Heart left ventricle (tissue), 16 donors: Measurements from ENCODE around the gene MTMR2. TPM values are rescaled to one million over a fixed set of nuclear protein-coding genes. Genes with fewer than 3 reads are reported as not detected.

Source experiments
- ATAC-seq, 4 donors: fragments of 200-7000 bp; cut with Tn5 transposase; one replicate each; pipeline ENCODE4 v1.9.1; 2020 to 2022; ENCODE audit warnings: moderate library complexity in 4 of 4, mild to moderate bottlenecking in 3 of 4, moderate number of reproducible peaks in 1 of 4
- DNase-seq, 5 donors: peaks; one replicate each; pipeline ENCODE4 v3.0.0-alpha.2; 2020
- H3K27ac ChIP-seq, 12 donors: fragments of 200-600 bp; sonication (generic) in 4 of 12; one replicate each; pipeline versions ENCODE4 v1.5.0 to v1.8.0; 2016 to 2022; ENCODE audit warnings: mild to moderate bottlenecking in 2 of 12
- H3K27me3 ChIP-seq, 9 donors: fragments of 200-600 bp; sonication (generic) in 2 of 9; one replicate each; pipeline versions ENCODE4 v1.5.1 to v1.8.0; 2016 to 2022; ENCODE audit warnings: mild to moderate bottlenecking in 3 of 9
- H3K36me3 ChIP-seq, 9 donors: fragments of 200-600 bp; sonication (generic) in 2 of 9; one replicate each; pipeline versions ENCODE4 v1.5.0 to v1.8.0; 2018 to 2022; ENCODE audit warnings: mild to moderate bottlenecking in 2 of 9
- H3K4me1 ChIP-seq, 12 donors: fragments of 200-600 bp; sonication (generic) in 4 of 12; one replicate each; pipeline versions ENCODE4 v1.5.0 to v1.8.0; 2016 to 2022; ENCODE audit warnings: mild to moderate bottlenecking in 3 of 12
- H3K4me3 ChIP-seq, 12 donors: fragments of 200-600 bp; sonication (generic) in 4 of 12; one replicate each; pipeline versions ENCODE4 v1.5.0 to v1.8.0; 2017 to 2022; ENCODE audit warnings: mild to moderate bottlenecking in 9 of 12, moderate library complexity in 4 of 12
- H3K9me3 ChIP-seq, 12 donors: fragments of 200-600 bp; sonication (generic) in 4 of 12; one replicate each; pipeline versions ENCODE4 v1.5.0 to v1.8.0; 2016 to 2022; ENCODE audit warnings: mild to moderate bottlenecking in 1 of 12
- POLR2A ChIP-seq, 2 donors: fragments of 450-650 bp; IDR thresholded peaks; one replicate each; pipeline ENCODE4 v1.6.1; 2017; ENCODE audit warnings: antibody characterized with exemption in 2 of 2, mild to moderate bottlenecking in 2 of 2, moderate library complexity in 2 of 2
- WGBS, 4 donors: extraction: QIAGEN DNeasy Blood & Tissue Kit in 2 of 4; methylation state at CpG; one replicate each; pipeline versions ENCODE4 v1.1.5 to v1.1.7; 2013 to 2018; 5-methylcytosine and 5-hydroxymethylcytosine counted together
- intact Hi-C, 10 donors: fragments of 100-400 bp; cut with DNase I; formaldehyde crosslinking; loops; one replicate each; pipeline versions ENCODE4 v1.11.1 to v1.14.2; 2022
- polyA plus RNA-seq, 2 donors: library from polyadenylated mRNA; stranded (reverse); fragments of 200-250 nt; gene quantifications; one replicate each; pipeline ENCODE4 v1.2.3, GENCODE V29; 2013
- total RNA-seq, 9 donors: library from RNA; depleted of rRNA in 2 of 9; stranded (reverse); fragments of >200 nt in 2 of 9; fragmentation: NEBNext Ultra II Directional in 3 of 9; extraction: Animal tissue kit (Norgen Biotek cat#: 25700) in 3 of 9; gene quantifications; one replicate each; pipeline versions ENCODE4 v1.1.0 to v1.2.4, GENCODE V29; 2016 to 2023
- TF ChIP-seq, protein P1 (sequence below), 12 donors: fragments of 200-600 bp; sonication (generic) in 4 of 12; IDR thresholded peaks; one replicate each; pipeline versions ENCODE4 v1.5.0 to v1.8.0; 2018 to 2022; ENCODE audit warnings: antibody characterized with exemption in 12 of 12, mild to moderate bottlenecking in 5 of 12
- donor health status: ischemic (EF 13 %, LVEDD 7.1; RV severe dilation, severe dysfunction).
- donor health status: healthy with polysubstance abuse.
- donor health status: DM: no; HTN: yes; CAD: no.
- donor health status: DM: no; HTN: no; CAD: no.
- donor health status: ischemic (EF 25% LVEDD 6.9; RV normal size, moderate dysfunction).
- donor health status: ischemic (EF 25% LVEDD 5.7; RV mildly dilated, moderate dysfunction).
- donor health status: healthy.
- donor health status: DM: yes; HTN: yes; CAD: no.
- donor health status: ischemic (EF 35%, LVEDD 5.7; RV mildly dilated, moderate dysfunction).
- donor health status: nonischemic (EF 11% LVEDD 7.7; RV severe dilation, severe dysfunction).
- donor health status: DM: yes; HTN: yes; CAD: no.
- donor health status: PGD.
- donor health status: ischemic (EF 29% LVEDD 5.4; RV normal size, mild dysfunction).
- donor health status: nonischemic (EF 23%, LVEDD 6.1; RV moderate dilation, normal function).

The MTMR2 gene
- total and polyA plus RNA-seq, 11 donors, result 7.1 to 23.9 (median 18.6) TPM

DNA sequence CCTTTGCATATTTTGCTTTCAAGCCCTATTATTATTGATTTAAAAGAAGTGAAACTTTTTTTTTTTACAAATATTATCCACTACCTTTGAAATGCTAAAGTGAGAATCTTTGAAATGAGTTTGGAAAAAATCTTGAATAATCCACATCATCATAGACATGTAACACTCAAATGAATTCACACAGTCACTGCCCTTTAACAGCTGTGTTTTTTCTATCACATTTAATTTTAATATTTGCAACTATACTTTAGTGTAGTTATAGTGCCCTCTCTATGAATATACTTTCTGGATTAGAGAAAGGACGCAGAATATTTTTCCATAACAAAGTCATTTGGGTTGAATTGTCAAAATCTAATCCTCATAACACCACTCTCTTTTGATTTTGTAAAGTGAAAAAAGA lies 37.9 kb upstream of the MTMR2 start:
- DNase-seq (no peak), ATAC-seq (no peak)
- Histone ChIP-seq H3K27ac (no peak overlapping the region), H3K4me1 (no peaks in the 10 kb centered on the region), H3K36me3 (no peaks in the 10 kb centered on the region), H3K4me3 (no peak overlapping the region), H3K27me3 (no peaks in the 10 kb centered on the region), H3K9me3 (no peaks in the 10 kb centered on the region)
- WGBS, 4 donors, result 94 to 100% (median 97%) methylated on average over 1 of the region's 1 CpG
- TF ChIP-seq, protein P1, sequence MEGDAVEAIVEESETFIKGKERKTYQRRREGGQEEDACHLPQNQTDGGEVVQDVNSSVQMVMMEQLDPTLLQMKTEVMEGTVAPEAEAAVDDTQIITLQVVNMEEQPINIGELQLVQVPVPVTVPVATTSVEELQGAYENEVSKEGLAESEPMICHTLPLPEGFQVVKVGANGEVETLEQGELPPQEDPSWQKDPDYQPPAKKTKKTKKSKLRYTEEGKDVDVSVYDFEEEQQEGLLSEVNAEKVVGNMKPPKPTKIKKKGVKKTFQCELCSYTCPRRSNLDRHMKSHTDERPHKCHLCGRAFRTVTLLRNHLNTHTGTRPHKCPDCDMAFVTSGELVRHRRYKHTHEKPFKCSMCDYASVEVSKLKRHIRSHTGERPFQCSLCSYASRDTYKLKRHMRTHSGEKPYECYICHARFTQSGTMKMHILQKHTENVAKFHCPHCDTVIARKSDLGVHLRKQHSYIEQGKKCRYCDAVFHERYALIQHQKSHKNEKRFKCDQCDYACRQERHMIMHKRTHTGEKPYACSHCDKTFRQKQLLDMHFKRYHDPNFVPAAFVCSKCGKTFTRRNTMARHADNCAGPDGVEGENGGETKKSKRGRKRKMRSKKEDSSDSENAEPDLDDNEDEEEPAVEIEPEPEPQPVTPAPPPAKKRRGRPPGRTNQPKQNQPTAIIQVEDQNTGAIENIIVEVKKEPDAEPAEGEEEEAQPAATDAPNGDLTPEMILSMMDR (IDR thresholded peaks at IDR 0.05), result no peak
- TF ChIP-seq POLR2A (IDR thresholded peaks at IDR 0.05), result no peak
- intact Hi-C loops, result loop anchor here in 2 of 10 donors (10.0 kb wide), 2 partner anchors 107 to 127 kb away; no protein-coding TSS in a partner anchor

DNA sequence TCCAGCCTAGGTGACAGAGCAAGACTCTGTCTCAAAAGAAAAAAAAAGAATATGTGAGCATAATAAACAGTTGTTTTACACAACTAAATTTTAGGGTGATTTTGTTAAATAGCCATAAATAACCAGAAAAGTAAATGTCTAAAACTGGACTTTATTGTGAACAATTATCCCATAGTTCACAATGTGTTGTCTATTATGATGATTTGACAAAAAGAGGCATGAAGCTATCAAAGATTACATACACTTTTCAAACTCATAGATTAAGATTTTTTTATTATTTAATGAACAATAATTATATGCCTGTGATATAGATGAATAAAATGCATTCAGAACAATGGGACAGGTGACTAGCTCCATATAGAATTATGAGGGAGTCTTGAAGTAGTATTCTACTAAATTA lies 27.0 kb upstream of the MTMR2 start:
- DNase-seq, result no peak
- Histone ChIP-seq H3K4me1 (no peaks in the 10 kb centered on the region), H3K36me3 (no peaks in the 10 kb centered on the region), H3K9me3 (no peaks in the 10 kb centered on the region), H3K27me3 (no peaks in the 10 kb centered on the region), H3K4me3 (no peak overlapping the region), H3K27ac (no peak overlapping the region)
- TF ChIP-seq, protein P1 (IDR thresholded peaks at IDR 0.05), result no peak
- TF ChIP-seq POLR2A (IDR thresholded peaks at IDR 0.05), result no peak
- intact Hi-C loops, result no loop called here
- no peak for ATAC-seq

DNA sequence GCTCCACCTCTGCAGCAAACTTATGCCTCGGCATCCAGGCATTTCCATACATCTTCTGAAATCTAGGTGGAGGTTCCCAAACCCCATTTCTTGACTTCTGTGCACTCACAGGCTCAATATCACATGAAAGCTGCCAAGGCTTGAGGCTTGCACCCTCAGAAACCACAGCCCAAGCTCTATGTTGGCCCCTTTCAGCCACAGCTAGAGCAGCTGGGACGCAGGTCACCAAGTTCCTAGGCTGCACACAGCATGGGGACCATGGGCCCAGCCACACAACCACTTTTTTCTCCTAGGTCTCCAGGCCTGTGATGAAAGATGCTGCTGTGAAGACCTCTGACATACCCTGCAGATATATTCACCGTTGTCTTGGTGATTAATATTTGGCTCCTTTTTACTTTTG lies 24.7 kb upstream of the MTMR2 start:
- H3K36me3 ChIP-seq, result no peaks in the 10 kb centered on the region
- intact Hi-C loops, result no loop called here
- H3K9me3 ChIP-seq, result peaks cover 0 to 15% (median 5%) of the 10 kb centered on the region in 12 donors
- H3K27me3 ChIP-seq, result no peaks in the 10 kb centered on the region
- TF ChIP-seq, protein P1 (IDR thresholded peaks at IDR 0.05), result no peak
- no peak overlapping the region for H3K4me3 ChIP-seq
- WGBS, 4 donors, result 91 to 97% (median 93%) methylated on average over 3 of the region's 3 CpGs
- no peak for DNase-seq
- no peaks in the 10 kb centered on the region for H3K4me1 ChIP-seq
- ATAC-seq, result no peak
- no peak overlapping the region for H3K27ac ChIP-seq

DNA sequence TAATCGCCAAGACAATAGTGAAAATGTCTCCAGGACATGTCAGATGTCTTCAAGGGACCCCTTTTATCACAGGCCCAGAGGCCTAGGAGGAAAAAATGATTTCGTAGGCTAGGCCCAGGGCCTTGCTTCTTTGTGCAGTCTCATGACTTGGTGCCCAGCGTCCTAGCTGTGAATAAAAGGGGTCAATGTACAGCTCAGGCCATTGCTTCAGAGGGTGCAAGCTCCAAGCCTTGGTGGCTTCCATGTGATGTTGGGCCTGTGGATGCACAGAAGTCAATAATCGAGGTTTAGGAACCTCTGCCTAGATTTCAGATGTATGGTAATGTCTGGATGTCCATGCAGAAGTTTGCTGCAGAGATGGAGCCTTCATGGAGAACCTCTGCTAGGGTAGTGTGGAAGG lies 20.7 kb upstream of the MTMR2 start:
- H3K27me3 ChIP-seq, result no peaks in the 10 kb centered on the region
- H3K36me3 ChIP-seq, result no peaks in the 10 kb centered on the region
- no peaks in the 10 kb centered on the region for H3K4me1 ChIP-seq
- WGBS, 4 donors, result 85 to 92% (median 89%) methylated on average over 4 of the region's 4 CpGs
- intact Hi-C loops, result no loop called here
- H3K9me3 ChIP-seq, result peaks cover 0 to 15% (median 5%) of the 10 kb centered on the region in 12 donors
- H3K4me3 ChIP-seq, result no peak overlapping the region
- no peak for TF ChIP-seq POLR2A (IDR thresholded peaks at IDR 0.05)
- TF ChIP-seq, protein P1 (IDR thresholded peaks at IDR 0.05), result no peak
- DNase-seq, result no peak
- H3K27ac ChIP-seq, result no peak overlapping the region
- ATAC-seq, result no peak
